HG03060 (cell line): ENCODE results near the gene AGBL2.
"Not testable (repeated sequence)": the region's sequence is repeated elsewhere in the genome, so short reads cannot be mapped to it uniquely, and the experiment has no call there.

Experiments used
- ATAC-seq: cut with Tn5 transposase; IDR thresholded peaks from one replicate; pipeline ENCODE4 v1.9.1; 2021; ENCODE audit warnings: low read depth, moderate number of reproducible peaks; ENCODE audit not compliant: unreplicated experiment

AGBL2 gene

DNA sequence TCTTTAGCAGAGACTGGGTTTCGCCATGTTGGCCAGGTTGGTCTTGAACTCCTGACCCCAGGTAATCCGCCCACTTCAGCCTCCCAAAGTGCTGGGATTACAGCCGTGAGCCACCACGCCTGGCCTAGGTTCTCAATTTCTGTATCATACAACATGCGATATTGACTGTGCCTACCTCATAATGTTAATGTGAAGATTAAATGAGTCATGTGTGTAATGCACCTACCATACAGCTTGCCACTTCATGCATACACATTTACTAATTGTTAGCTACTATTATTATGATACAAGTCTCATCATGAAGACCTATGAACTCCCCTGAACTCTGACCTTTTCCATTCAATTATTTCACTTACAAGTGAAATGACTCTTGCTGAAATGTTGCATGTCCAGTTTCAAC, 25.7 kb downstream of the AGBL2 start:
- no peak for ATAC-seq

GRCh38 chr11:47688991-47689390, 26.2 kb downstream of the AGBL2 start:
- ATAC-seq, result no peak

DNA sequence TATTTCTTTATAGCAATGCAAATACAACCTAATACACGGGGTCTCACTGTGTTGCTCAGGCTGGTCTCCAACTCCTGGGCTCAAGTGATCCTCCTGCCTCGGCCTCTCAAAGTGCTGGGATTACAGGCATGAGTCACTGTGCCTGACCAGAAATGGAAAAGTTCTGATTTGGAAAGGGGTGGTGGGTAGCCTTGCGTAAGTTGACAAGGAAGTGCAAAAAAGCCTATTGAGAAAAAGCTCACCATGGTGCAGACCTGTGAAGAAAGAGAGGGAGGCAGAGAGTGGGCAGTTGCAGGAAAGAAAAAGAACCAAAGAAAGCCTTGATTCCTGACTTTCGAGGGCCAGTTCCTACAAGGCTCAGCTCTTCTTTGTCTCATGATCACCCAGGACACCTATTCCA, 27.1 kb downstream of the AGBL2 start:
- ATAC-seq, result no peak

- ATAC-seq, result not testable (repeated sequence)
Observed at GRCh38 chr11:47686704-47687103, 28.5 kb downstream of the AGBL2 start.

DNA sequence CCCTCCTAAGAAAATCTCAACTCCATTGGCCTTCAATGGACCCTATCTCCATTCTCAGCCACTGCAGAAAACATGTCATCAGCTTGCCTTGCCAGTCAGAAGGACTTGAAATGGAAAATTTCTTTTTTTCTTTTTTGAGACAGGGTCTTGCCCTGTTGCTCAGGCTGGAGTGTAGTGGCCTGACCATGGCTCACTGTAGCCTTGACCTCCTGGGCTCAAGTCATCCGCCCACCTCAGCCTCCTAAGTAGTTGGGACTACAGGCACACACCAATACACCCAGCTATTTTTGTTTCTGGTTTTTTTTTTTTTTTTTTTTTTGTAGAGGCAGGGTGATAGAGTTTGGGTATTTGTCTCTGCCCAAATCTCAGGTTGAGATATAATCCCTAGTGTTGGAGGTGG, 29.0 kb downstream of the AGBL2 start:
- ATAC-seq, result no peak

DNA sequence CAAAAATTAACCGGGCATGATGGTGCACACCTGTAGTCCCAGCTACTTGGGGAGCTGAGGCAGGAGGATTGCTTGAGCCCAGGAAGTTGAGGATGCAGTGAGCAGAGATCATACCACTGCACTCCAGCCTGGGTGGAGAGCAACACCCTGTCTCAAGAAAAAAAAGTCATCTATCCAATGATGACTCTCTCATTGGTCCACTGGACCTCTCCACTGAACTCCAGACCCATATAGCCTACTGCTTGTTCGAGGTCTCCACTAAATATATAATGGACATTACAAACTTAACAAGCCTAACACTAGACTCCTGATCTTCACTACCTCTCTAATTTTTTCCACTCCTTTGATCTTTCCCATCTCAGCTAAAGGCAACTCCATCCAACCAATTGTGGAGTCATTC, 39.3 kb downstream of the AGBL2 start:
- no peak for ATAC-seq

- no peak for ATAC-seq
Observed at GRCh38 chr11:47672283-47672730, 42.9 kb downstream of the AGBL2 start.

DNA sequence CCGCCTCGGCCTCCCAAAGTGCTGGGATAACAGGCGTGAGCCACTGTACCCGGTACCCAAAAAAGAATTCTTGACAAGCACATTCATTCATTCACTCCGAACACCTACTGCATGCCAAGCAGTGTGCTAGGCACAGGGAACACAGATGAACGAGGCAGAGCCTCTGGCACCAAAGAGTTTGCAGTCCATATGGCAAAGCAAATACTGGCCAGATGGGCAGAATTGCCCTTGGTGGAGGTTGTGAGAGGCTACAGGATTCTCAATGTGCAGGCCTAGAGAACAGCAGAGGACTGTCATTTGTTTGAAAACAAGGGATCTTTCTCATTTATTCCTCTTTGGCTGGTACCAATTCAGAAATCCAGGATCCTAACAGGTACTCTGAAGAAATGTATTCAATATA, 45.3 kb downstream of the AGBL2 start:
- no peak for ATAC-seq

- ATAC-seq, result no peak
Observed at GRCh38 chr11:47668665-47669064, 46.5 kb downstream of the AGBL2 start.

DNA sequence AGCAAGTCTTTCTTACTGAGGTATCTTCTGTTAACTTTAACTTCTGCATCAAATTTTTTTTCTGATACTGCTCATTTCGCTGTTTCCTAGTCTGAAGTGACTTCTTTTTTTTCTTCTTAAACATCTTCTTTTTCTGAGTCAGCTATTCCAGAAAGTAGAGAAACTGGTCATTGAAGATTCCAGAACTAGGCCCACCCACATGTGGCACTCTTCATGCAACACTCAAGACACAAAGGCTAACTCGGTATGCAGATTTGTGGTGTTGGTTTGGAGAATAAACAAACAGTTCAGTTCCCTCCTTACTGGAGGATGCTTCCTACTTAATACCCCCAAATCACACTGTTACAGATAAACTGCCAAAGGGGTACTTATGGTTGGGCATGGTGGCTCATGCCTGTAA, 47.6 kb downstream of the AGBL2 start:
- no peak for ATAC-seq

DNA sequence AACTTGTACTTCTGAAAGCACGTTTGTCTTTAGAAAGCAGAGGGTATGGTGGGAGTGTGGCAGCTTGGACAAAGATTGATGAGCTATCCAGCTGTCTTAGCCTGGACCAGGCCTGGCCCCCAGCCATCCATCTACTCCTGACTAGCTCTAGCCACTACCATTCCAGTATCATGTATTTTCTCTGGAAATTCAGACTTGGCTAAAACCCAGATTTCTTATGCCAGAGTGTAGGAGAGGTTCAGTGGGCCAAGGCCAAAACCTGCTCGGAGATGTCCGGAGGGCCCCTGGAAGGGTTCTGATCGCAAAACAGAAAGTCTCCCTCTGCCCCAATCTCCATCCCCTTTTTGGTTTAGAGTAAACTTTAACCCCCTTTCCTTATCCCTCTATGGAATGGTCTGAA, 48.0 kb downstream of the AGBL2 start:
- no peak for ATAC-seq

DNA sequence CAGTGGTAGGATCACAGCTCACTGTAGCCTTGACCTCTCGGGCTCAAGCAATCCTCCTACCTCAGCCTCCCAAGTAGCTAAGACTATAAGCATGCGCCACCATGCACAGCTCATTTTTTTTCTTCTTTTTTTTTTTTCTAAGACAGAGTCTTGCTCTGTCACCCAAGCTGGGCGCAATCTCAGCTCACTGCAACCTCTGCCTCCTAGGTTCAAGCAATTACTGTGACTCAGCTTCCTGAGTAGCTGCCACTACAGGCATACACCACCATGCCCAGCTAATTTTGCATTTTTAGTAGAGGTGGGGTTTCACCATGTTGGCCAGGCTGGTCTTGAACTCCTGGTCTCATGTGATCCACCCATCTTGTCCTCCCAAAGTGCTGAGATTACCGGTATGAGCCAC, 50.2 kb downstream of the AGBL2 start:
- not testable (repeated sequence) for ATAC-seq

DNA sequence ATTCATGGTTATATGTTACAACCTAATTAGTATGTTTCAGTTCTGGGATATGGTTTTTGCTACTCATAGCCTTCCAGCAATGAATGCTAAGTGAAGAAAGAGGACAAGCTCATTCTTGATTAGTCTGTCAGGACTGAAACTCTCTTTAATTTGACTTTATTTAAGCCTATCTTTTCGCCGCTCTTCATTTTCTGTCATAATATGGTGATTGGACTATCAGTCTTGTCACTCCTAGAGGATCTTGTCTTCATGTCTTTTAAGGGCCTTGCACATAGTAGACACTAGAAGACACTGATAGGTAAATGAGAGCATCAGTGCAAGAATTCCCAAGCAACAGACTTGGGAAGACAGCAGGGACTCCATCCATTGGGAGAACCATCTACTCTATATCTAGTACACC, 53.9 kb downstream of the AGBL2 start:
- no peak for ATAC-seq

- no peak for ATAC-seq
Observed at GRCh38 chr11:47659276-47659675, 55.9 kb downstream of the AGBL2 start.

- ATAC-seq, result no peak
Observed at GRCh38 chr11:47656260-47656885, 58.8 kb downstream of the AGBL2 start.

GRCh38 chr11:47651818-47652469, 63.2 kb downstream of the AGBL2 start:
- ATAC-seq, result no peak

DNA sequence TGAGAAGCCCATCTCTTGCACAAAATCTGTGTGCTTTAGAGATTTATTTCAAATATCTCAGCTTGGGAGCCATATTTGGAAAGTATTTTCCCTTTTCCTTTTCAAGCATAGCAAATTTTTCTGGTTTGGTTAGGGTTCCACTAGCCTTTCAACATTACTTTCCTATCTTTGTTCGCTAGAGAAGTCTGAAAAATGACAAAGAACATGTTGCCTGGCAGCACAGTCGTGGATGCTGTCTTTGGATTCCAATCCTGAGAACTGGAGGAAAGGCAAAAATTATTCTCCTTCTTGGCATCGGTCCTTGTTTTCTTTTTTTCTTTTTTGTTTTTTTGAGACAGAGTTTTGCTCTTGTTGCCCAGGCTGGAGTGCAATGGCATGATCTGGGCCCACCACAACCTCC, 65.9 kb downstream of the AGBL2 start:
- no peak for ATAC-seq

- ATAC-seq, result no peak
Observed at GRCh38 chr11:47646019-47646418, 69.2 kb downstream of the AGBL2 start.

- no peak for ATAC-seq
Observed at GRCh38 chr11:47645500-47645899, 69.7 kb downstream of the AGBL2 start.

- peak; percentile 90 for ATAC-seq
Observed at GRCh38 chr11:47642099-47642855, 72.9 kb downstream of the AGBL2 start, which contains the start of gene MTCH2. Gene MTCH2 (minus strand): TSS chr11:47642559. CDS start chr11:47642465, 94 bp downstream.

DNA sequence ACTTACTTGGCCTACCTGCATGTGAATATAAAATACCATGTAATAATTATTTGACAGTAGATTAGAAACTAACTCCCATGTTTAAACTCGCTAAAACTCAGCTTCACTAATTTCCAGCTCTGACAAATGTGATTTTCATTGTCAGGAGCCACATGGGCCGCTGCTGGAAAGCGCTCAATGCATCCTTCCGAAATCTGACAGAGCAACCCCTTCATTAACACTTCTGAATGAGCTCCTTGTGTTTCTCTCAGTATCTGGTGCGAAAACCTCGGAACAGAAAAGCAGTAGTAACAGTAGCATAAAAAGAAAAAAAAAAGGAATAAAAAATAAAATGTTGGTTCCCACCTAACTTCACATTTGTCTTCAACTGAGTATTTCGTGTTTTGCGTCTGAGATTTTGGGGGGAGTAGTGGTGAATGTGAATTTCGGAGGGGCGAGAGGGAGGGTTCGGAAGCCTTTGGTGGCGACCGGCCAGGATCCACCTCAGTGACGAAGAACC, 73.5 kb downstream of the AGBL2 start:
- ATAC-seq, result no peak
